GM18867 (cell line): Measurements from ENCODE around the gene TMEM143.
"Not testable (repeated sequence)": the region's sequence is repeated elsewhere in the genome, so short reads cannot be mapped to it uniquely, and the experiment has no call there.

Experiments used
- ATAC-seq: cut with Tn5 transposase; IDR thresholded peaks from one replicate; pipeline ENCODE4 v1.9.1; 2021; ENCODE audit warnings: mild to moderate bottlenecking, moderate library complexity; ENCODE audit not compliant: unreplicated experiment

TMEM143 gene

DNA sequence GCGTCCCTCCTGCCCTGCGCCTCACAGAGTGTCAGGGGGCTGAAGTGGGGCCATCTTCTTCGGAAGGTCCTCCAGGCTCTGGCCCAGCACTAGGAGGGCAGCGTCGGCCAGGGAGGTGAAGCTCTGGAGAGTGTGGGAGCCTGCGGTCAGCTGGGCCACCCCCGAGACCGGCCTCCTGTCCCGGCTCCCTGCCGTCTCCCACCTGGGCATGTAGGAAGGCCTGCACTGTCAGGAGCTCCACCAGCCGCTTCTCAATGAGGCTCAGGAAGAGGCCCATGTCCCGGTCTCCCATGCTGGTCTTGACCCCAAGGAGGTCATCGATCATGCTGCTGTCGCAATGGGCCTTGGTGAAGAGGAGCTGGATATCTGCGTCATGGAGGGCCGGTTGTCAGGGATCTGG lies 65.8 kb downstream of the TMEM143 start:
- no peak for ATAC-seq

DNA sequence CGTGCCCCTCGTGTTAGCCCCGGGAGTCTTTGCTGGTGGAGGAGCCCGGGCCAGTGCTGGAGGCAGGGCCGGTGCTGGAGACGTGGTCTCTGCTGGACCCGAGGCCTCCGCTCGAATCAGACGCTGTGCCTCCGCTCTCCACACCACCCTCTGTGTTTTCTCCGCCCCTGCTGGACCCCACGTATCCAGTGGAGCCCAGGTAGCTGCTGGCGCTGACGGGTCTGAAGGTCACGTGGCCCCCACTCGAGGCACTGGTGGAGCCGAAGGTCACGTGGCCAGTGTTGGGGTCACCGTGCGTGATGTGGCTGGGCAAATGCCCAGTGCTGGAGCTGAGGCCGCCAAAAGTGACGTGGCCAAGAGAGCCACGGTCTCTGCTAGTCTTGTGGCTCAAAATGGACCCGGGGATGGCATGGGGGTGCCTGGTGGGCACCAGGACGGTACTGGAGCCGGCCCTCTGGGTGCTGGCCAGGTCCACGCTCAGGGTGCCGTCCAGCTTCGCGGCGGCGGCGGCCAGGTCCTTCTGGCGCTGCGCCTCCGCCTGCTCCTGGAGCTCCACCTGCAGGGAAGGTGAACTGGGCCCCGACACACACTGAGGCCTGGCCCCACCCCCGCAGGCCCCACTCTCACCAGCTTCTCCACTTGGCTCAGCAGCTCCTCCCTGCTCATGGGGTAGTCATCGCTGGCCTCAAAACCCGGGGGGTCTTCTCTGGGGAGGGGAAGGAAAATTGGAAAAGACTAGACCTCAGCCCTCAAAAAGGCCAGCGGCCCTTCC lies 66.6 kb downstream of the TMEM143 start:
- ATAC-seq = no peak

GRCh38 chr19:48295458-48295857 lies 68.3 kb downstream of the TMEM143 start:
- ATAC-seq = no peak

GRCh38 chr19:48292798-48293197 lies 70.9 kb downstream of the TMEM143 start:
- no peak for ATAC-seq

DNA sequence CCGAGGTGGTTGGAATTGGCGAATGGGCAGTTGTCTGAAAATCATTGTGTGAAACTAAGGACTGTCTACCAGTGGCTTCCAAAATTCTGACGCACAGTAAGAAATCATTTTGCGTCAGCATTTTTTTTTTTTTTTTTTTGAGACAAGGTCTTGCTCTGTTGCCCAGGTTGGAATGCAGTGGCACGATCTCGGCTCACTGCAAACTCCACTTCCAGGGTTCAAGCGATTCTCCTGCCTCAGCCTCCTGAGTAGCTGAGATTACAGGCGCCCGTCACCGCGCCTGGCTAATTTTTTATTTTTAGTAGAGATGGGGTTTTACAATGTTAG lies 72.3 kb downstream of the TMEM143 start:
- not testable (repeated sequence) for ATAC-seq

- no peak for ATAC-seq
Observed at GRCh38 chr19:48290771-48291488, 72.8 kb downstream of the TMEM143 start.

DNA sequence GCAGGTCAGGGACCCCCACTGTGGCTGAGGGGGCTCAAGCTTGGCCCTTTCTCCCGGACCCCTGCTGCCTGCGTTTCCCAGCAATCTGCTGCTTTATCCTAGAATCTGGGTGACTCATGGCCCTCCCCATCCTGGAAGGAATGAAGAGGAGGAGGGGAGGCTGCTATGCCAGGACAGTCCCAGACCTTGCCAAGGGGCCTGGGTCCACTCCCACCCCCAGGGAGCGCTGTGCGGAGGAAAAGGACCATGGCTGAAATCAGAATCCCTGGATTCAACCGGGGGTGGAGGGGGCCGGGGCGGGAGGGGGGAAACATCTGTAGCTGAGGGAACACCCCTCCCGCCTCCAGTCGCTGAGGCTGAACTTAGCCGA lies 73.4 kb downstream of the TMEM143 start:
- no peak for ATAC-seq

DNA sequence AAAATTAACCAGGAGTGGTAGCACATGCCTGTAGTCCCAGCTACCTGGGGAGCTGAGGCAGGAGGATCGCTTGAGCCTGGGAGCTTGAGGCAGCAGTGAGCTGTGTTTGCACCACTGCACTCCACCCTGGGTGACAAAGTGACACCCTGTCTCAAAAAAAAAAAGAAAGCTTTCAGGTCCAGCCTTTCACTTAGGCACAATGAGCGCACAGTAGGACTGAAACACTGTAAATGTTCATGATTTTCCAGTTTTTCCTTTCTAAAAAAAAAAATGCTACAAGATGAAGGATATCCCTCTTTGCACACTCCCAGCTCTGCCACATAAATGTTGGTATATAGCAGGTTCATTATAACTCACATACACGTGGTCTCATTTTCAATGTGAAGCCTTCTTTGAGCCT lies 76.0 kb downstream of the TMEM143 start:
- ATAC-seq = no peak

- no peak for ATAC-seq
Observed at GRCh38 chr19:48284896-48285295, 78.8 kb downstream of the TMEM143 start.

GRCh38 chr19:48283908-48284307 lies 79.8 kb downstream of the TMEM143 start:
- no peak for ATAC-seq
